Activated naive CD4-positive, alpha-beta T cell treated with anti-CD3 and anti-CD28 coated beads, Interleukin-2, amount 50 U/mL, for 72 hours (primary cell): ENCODE results near the gene LRCH1. TPM values are rescaled to one million over a fixed set of nuclear protein-coding genes. Genes with fewer than 3 reads are reported as not detected.

Source experiments
- ATAC-seq, 2 donors: fragments of 150-1000 bp; cut with Tn5 transposase; 2 replicates each; pipeline ENCODE4 v1.10.0; 2021; ENCODE audit warnings: mild to moderate bottlenecking in 2 of 2, moderate library complexity in 2 of 2
- DNase-seq, 2 donors: peaks; one replicate each; pipeline ENCODE4 v3.0.0; 2021 to 2022; ENCODE audit warnings: low spot score in 2 of 2
- H3K27ac Mint-ChIP-seq, 2 donors: one replicate each; pipeline ENCODE4 v1.8.0; 2022; ENCODE audit warnings: mild to moderate bottlenecking in 2 of 2, mixed read lengths in 2 of 2
- H3K36me3 Mint-ChIP-seq, 2 donors: one replicate each; pipeline ENCODE4 v1.8.0; 2022; ENCODE audit warnings: mixed read lengths in 2 of 2
- H3K9me3 Mint-ChIP-seq, 2 donors: one replicate each; pipeline ENCODE4 v1.8.0; 2022; ENCODE audit warnings: mixed read lengths in 2 of 2
- total RNA-seq, 2 donors: library from RNA; stranded (reverse); gene quantifications; one replicate each; pipeline ENCODE4 v1.2.3, GENCODE V29; 2022

The LRCH1 gene
- total RNA-seq, 2 donors from 2014 or later = 17.5 to 21.5 TPM

- peaks cover 0 to 10% of the 10 kb centered on the region in 2 donors for H3K9me3 Mint-ChIP-seq
- H3K27ac Mint-ChIP-seq = no peak overlapping the region
- peaks cover 5% of the 10 kb centered on the region in 2 donors for H3K36me3 Mint-ChIP-seq
- DNase-seq (no peak), ATAC-seq (no peak)
These were observed 77.6 kb downstream of the LRCH1 start for GRCh38 chr13:46630431-46631178.

- Mint-ChIP-seq H3K27ac (no peak overlapping the region), H3K9me3 (peaks cover 0 to 10% of the 10 kb centered on the region in 2 donors), H3K36me3 (peaks cover 5% of the 10 kb centered on the region in 2 donors)
- DNase-seq = no peak
- no peak for ATAC-seq
These were observed 78.2 kb downstream of the LRCH1 start for GRCh38 chr13:46631179-46631542.

GRCh38 chr13:46632176-46632575 is 79.2 kb downstream of the LRCH1 start:
- Mint-ChIP-seq H3K27ac (no peak overlapping the region), H3K36me3 (peaks cover 0 to 11% of the 10 kb centered on the region in 2 donors), H3K9me3 (peaks cover 0 to 15% of the 10 kb centered on the region in 2 donors)
- DNase-seq (no peak), ATAC-seq (no peak)

- Mint-ChIP-seq H3K9me3 (peaks cover 0 to 11% of the 10 kb centered on the region in 2 donors), H3K36me3 (peaks cover 0 to 11% of the 10 kb centered on the region in 2 donors), H3K27ac (no peak overlapping the region)
- DNase-seq = no peak
- no peak for ATAC-seq
These were observed 80.4 kb downstream of the LRCH1 start for GRCh38 chr13:46633416-46633815.

GRCh38 chr13:46636451-46636850 is 83.5 kb downstream of the LRCH1 start:
- H3K9me3 Mint-ChIP-seq = peaks cover 0 to 11% of the 10 kb centered on the region in 2 donors
- H3K36me3 Mint-ChIP-seq = peaks cover 0 to 11% of the 10 kb centered on the region in 2 donors
- peak overlapping the region in 1 of 2 donors; percentile 10 for H3K27ac Mint-ChIP-seq
- DNase-seq = no peak
- no peak for ATAC-seq

GRCh38 chr13:46637213-46637612 is 84.2 kb downstream of the LRCH1 start:
- DNase-seq = no peak
- Mint-ChIP-seq H3K9me3 (peaks cover 0 to 11% of the 10 kb centered on the region in 2 donors), H3K27ac (peak overlapping the region in 1 of 2 donors; percentile 5), H3K36me3 (peaks cover 0 to 11% of the 10 kb centered on the region in 2 donors)
- no peak for ATAC-seq

GRCh38 chr13:46638262-46638661 is 85.3 kb downstream of the LRCH1 start:
- ATAC-seq = no peak
- DNase-seq = no peak
- Mint-ChIP-seq H3K36me3 (peaks cover 0 to 11% of the 10 kb centered on the region in 2 donors), H3K27ac (no peak overlapping the region), H3K9me3 (peaks cover 0 to 11% of the 10 kb centered on the region in 2 donors)

- peak in 1 of 2 donors; percentile 58 for ATAC-seq
- Mint-ChIP-seq H3K36me3 (peaks cover 0 to 9% of the 10 kb centered on the region in 2 donors), H3K9me3 (peaks cover 0 to 7% of the 10 kb centered on the region in 2 donors), H3K27ac (peak overlapping the region; percentile 7 to 28)
- no peak for DNase-seq
These were observed 86.3 kb downstream of the LRCH1 start for GRCh38 chr13:46639033-46639981.

- Mint-ChIP-seq H3K9me3 (peaks cover 0 to 5% of the 10 kb centered on the region in 2 donors), H3K36me3 (peaks cover 0 to 6% of the 10 kb centered on the region in 2 donors), H3K27ac (no peak overlapping the region)
- no peak for ATAC-seq
- no peak for DNase-seq
These were observed 87.9 kb downstream of the LRCH1 start for GRCh38 chr13:46640843-46641242.

GRCh38 chr13:46641274-46642081 is 88.5 kb downstream of the LRCH1 start:
- no peak for DNase-seq
- ATAC-seq = no peak
- Mint-ChIP-seq H3K36me3 (peaks cover 0 to 5% of the 10 kb centered on the region in 2 donors), H3K27ac (no peak overlapping the region), H3K9me3 (peaks cover 0 to 5% of the 10 kb centered on the region in 2 donors)

- ATAC-seq (no peak), DNase-seq (no peak)
- no peaks in the 10 kb centered on the region for H3K9me3 Mint-ChIP-seq
- H3K27ac Mint-ChIP-seq = no peak overlapping the region
- no peaks in the 10 kb centered on the region for H3K36me3 Mint-ChIP-seq
These were observed 89.3 kb downstream of the LRCH1 start for GRCh38 chr13:46642254-46642653.

- H3K9me3 Mint-ChIP-seq = no peaks in the 10 kb centered on the region
- DNase-seq (no peak), ATAC-seq (no peak)
- no peaks in the 10 kb centered on the region for H3K36me3 Mint-ChIP-seq
- no peak overlapping the region for H3K27ac Mint-ChIP-seq
These were observed 90.3 kb downstream of the LRCH1 start for GRCh38 chr13:46643165-46643777.

GRCh38 chr13:46644816-46645215 is 91.8 kb downstream of the LRCH1 start:
- Mint-ChIP-seq H3K36me3 (no peaks in the 10 kb centered on the region), H3K9me3 (no peaks in the 10 kb centered on the region), H3K27ac (no peak overlapping the region)
- ATAC-seq (no peak), DNase-seq (no peak)

- no peak for ATAC-seq
These were observed 94.6 kb downstream of the LRCH1 start for GRCh38 chr13:46647512-46648065.

GRCh38 chr13:46648166-46648607 is 95.2 kb downstream of the LRCH1 start:
- DNase-seq = no peak
- H3K36me3 Mint-ChIP-seq = peaks cover 0 to 7% of the 10 kb centered on the region in 2 donors
- no peaks in the 10 kb centered on the region for H3K9me3 Mint-ChIP-seq
- ATAC-seq = peak; percentile 38 to 54
- no peak overlapping the region for H3K27ac Mint-ChIP-seq

More at GRCh38 chr13:46647512-46648065, 94.6 kb downstream of the LRCH1 start:
- Mint-ChIP-seq H3K36me3 (peaks cover 0 to 7% of the 10 kb centered on the region in 2 donors), H3K9me3 (no peaks in the 10 kb centered on the region), H3K27ac (no peak overlapping the region)
- no peak for DNase-seq

- Mint-ChIP-seq H3K9me3 (no peaks in the 10 kb centered on the region), H3K27ac (no peak overlapping the region), H3K36me3 (peaks cover 0 to 7% of the 10 kb centered on the region in 2 donors)
- no peak for ATAC-seq
- DNase-seq = no peak
These were observed 96.8 kb downstream of the LRCH1 start for GRCh38 chr13:46649816-46650215.
